ENCODE data around the gene GNAQ. TPM values are rescaled to one million over a fixed set of nuclear protein-coding genes. Genes with fewer than 3 reads are reported as not detected.
A peak's percentile ranks its signal among the peaks of the same experiment; 100 is the strongest.

Gene GNAQ
- total and polyA plus RNA-seq, 2 of the 13 experiments (the other 11 are each of a cell fraction or from before 2014, with no cell fraction given), result 16.5 to 17.7 TPM

DNA sequence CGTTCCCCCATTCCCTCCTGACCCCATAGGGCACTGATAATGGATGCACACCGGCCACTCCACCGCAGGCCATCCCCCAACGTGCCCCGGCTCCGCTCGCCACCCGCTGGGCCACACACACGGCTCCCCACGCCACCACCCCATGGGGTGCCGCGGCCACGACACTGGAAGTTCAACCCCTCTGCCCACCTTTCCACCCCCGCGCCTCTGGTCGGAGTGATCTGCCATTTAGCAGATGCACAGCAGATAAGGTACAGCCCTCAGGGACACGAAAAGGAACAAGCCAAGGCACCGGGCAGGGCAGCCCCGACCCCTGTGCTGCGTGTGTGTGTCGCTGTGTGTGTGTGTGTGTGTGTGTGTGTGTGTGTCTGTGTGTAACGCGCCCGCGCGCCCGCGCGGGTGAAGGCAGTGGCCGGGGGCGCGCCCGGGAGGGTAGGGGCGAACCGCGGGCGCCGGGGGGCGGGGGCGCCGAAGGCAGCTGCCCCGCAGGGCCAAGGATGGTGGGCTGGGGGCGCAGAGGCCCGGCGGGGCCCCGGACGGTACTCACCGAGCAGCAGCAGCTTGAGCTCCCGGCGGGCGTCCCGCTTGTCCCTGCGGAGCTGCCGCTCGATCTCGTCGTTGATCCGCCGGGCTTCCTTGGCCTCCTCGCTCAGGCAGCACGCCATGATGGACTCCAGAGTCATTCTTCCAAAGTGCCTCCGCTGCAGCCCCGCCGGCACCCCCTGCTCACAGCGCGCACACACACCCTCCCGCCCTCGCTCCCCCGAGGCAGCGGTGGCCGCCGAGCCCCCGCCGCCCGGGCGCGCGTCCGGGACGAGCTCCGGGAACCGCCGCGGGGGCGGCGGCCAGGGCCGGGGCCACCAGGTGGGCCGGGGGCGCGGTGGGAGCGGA, 813 bp downstream of the GNAQ start (continued):
- TF ChIP-seq ZFY (CRISPR knock-in tag; IDR thresholded peaks at IDR 0.05), result peak; percentile 66
- TF ChIP-seq, protein P1, sequence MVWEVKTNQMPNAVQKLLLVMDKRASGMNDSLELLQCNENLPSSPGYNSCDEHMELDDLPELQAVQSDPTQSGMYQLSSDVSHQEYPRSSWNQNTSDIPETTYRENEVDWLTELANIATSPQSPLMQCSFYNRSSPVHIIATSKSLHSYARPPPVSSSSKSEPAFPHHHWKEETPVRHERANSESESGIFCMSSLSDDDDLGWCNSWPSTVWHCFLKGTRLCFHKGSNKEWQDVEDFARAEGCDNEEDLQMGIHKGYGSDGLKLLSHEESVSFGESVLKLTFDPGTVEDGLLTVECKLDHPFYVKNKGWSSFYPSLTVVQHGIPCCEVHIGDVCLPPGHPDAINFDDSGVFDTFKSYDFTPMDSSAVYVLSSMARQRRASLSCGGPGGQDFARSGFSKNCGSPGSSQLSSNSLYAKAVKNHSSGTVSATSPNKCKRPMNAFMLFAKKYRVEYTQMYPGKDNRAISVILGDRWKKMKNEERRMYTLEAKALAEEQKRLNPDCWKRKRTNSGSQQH (CRISPR knock-in tag; IDR thresholded peaks at IDR 0.05; ENCODE audit: low read depth), result no peak
- peak; percentile 50 for TF ChIP-seq RBM39 (IDR thresholded peaks at IDR 0.05; ENCODE audit: low read depth, low read length, poor library complexity, severe bottlenecking)
- TF ChIP-seq ZFX (CRISPR knock-in tag; IDR thresholded peaks at IDR 0.05; ENCODE audit: low read depth), result peak; percentile 55
- no peak for TF ChIP-seq ZSCAN29 (CRISPR knock-in tag; conservative IDR thresholded peaks at IDR 0.05)
- TF ChIP-seq, protein P2, sequence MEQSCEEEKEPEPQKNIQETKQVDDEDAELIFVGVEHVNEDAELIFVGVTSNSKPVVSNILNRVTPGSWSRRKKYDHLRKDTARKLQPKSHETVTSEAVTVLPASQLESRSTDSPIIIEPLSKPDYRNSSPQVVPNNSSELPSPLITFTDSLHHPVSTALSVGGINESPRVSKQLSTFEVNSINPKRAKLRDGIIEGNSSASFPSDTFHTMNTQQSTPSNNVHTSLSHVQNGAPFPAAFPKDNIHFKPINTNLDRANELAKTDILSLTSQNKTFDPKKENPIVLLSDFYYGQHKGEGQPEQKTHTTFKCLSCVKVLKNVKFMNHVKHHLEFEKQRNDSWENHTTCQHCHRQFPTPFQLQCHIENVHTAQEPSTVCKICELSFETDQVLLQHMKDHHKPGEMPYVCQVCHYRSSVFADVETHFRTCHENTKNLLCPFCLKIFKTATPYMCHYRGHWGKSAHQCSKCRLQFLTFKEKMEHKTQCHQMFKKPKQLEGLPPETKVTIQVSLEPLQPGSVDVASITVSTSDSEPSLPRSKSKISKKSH (CRISPR knock-in tag; IDR thresholded peaks at IDR 0.05; ENCODE audit: borderline replicate concordance), result no peak
- TF ChIP-seq, protein P3, sequence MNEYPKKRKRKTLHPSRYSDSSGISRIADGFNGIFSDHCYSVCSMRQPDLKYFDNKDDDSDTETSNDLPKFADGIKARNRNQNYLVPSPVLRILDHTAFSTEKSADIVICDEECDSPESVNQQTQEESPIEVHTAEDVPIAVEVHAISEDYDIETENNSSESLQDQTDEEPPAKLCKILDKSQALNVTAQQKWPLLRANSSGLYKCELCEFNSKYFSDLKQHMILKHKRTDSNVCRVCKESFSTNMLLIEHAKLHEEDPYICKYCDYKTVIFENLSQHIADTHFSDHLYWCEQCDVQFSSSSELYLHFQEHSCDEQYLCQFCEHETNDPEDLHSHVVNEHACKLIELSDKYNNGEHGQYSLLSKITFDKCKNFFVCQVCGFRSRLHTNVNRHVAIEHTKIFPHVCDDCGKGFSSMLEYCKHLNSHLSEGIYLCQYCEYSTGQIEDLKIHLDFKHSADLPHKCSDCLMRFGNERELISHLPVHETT (CRISPR knock-in tag; conservative IDR thresholded peaks at IDR 0.05), result no peak
- TF ChIP-seq ZNF598 (CRISPR knock-in tag; IDR thresholded peaks at IDR 0.05; ENCODE audit: borderline replicate concordance), result no peak
- TF ChIP-seq, protein P4, sequence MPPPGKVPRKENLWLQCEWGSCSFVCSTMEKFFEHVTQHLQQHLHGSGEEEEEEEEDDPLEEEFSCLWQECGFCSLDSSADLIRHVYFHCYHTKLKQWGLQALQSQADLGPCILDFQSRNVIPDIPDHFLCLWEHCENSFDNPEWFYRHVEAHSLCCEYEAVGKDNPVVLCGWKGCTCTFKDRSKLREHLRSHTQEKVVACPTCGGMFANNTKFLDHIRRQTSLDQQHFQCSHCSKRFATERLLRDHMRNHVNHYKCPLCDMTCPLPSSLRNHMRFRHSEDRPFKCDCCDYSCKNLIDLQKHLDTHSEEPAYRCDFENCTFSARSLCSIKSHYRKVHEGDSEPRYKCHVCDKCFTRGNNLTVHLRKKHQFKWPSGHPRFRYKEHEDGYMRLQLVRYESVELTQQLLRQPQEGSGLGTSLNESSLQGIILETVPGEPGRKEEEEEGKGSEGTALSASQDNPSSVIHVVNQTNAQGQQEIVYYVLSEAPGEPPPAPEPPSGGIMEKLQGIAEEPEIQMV (CRISPR knock-in tag; IDR thresholded peaks at IDR 0.05; ENCODE audit: low read depth), result no peak
- no peak for TF ChIP-seq CENPX (CRISPR knock-in tag; IDR thresholded peaks at IDR 0.05)
- TF ChIP-seq FIP1L1 (IDR thresholded peaks at IDR 0.05; ENCODE audit: borderline replicate concordance, insufficient read depth, low read depth, low read length), result no peak
- TF ChIP-seq, protein P5, sequence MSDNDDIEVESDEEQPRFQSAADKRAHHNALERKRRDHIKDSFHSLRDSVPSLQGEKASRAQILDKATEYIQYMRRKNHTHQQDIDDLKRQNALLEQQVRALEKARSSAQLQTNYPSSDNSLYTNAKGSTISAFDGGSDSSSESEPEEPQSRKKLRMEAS (IDR thresholded peaks at IDR 0.05), result peak; percentile 24; the same call in 1 of the 2 replicates
- TF ChIP-seq YY1 (IDR thresholded peaks at IDR 0.05; ENCODE audit: insufficient read depth, insufficient replicate concordance, low read depth, low read length), result peak; percentile 59
- TF ChIP-seq YEATS2 (CRISPR knock-in tag; IDR thresholded peaks at IDR 0.05; ENCODE audit: borderline replicate concordance), result no peak
- TF ChIP-seq NONO (IDR thresholded peaks at IDR 0.05), result no peak
- peak; percentile 70 for TF ChIP-seq NONO (CRISPR knock-in tag; conservative IDR thresholded peaks at IDR 0.05)
- TF ChIP-seq, protein P6, sequence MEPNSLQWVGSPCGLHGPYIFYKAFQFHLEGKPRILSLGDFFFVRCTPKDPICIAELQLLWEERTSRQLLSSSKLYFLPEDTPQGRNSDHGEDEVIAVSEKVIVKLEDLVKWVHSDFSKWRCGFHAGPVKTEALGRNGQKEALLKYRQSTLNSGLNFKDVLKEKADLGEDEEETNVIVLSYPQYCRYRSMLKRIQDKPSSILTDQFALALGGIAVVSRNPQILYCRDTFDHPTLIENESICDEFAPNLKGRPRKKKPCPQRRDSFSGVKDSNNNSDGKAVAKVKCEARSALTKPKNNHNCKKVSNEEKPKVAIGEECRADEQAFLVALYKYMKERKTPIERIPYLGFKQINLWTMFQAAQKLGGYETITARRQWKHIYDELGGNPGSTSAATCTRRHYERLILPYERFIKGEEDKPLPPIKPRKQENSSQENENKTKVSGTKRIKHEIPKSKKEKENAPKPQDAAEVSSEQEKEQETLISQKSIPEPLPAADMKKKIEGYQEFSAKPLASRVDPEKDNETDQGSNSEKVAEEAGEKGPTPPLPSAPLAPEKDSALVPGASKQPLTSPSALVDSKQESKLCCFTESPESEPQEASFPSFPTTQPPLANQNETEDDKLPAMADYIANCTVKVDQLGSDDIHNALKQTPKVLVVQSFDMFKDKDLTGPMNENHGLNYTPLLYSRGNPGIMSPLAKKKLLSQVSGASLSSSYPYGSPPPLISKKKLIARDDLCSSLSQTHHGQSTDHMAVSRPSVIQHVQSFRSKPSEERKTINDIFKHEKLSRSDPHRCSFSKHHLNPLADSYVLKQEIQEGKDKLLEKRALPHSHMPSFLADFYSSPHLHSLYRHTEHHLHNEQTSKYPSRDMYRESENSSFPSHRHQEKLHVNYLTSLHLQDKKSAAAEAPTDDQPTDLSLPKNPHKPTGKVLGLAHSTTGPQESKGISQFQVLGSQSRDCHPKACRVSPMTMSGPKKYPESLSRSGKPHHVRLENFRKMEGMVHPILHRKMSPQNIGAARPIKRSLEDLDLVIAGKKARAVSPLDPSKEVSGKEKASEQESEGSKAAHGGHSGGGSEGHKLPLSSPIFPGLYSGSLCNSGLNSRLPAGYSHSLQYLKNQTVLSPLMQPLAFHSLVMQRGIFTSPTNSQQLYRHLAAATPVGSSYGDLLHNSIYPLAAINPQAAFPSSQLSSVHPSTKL (CRISPR knock-in tag; IDR thresholded peaks at IDR 0.05), result no peak
- TF ChIP-seq NFKB2 (CRISPR knock-in tag; IDR thresholded peaks at IDR 0.05; ENCODE audit: borderline replicate concordance), result no peak

Measured in HepG2 (cell line).